WTC11 (cell line): ENCODE results near the gene CALN1.

Experiments used
- GRHL2 ChIP-seq: fragments of 250-450 bp; sonication (Bioruptor Pico); IDR thresholded peaks from 2 replicates; pipeline ENCODE4 v1.8.0; 2022; ENCODE audit warnings: mild to moderate bottlenecking, moderate library complexity; ENCODE audit not compliant: insufficient replicate concordance, severe bottlenecking
- NFYB ChIP-seq: sonication (generic); formaldehyde crosslinking; conservative IDR thresholded peaks from 2 replicates; pipeline ENCODE4 v1.8.0; 2022; ENCODE audit warnings: low read depth, missing genetic modification reagents
- TF ChIP-seq, protein P1 (sequence below): sonication (generic); formaldehyde crosslinking; IDR thresholded peaks from 2 replicates; pipeline ENCODE4 v1.8.1; 2023; ENCODE audit warnings: mild to moderate bottlenecking, missing genetic modification reagents, moderate library complexity

GRCh38 chr7:72408966-72409637 is 3.0 kb downstream of the CALN1 start:
- TF ChIP-seq GRHL2 (CRISPR knock-in tag) = no peak
- TF ChIP-seq NFYB (CRISPR knock-in tag) = no peak
- TF ChIP-seq, protein P1, sequence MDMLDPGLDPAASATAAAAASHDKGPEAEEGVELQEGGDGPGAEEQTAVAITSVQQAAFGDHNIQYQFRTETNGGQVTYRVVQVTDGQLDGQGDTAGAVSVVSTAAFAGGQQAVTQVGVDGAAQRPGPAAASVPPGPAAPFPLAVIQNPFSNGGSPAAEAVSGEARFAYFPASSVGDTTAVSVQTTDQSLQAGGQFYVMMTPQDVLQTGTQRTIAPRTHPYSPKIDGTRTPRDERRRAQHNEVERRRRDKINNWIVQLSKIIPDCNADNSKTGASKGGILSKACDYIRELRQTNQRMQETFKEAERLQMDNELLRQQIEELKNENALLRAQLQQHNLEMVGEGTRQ (CRISPR knock-in tag) = no peak
